CD4-positive, alpha-beta T cell (primary cell): Measurements from ENCODE around the gene WDR75. TPM values are rescaled to one million over a fixed set of nuclear protein-coding genes. Genes with fewer than 3 reads are reported as not detected.
A peak's percentile ranks its signal among the peaks of the same experiment; 100 is the strongest.

ENCODE experiments used
- ATAC-seq: fragments of 200-7000 bp; cut with Tn5 transposase; one replicate; pipeline ENCODE4 v1.10.0; 2022; ENCODE audit warnings: mild to moderate bottlenecking; ENCODE audit not compliant: poor library complexity
- CTCF ChIA-PET: fragments of 350-600 bp; sonication (Branson Sonifier 250); formaldehyde crosslinking; loops from one replicate; lab custom pipeline; 2021; ENCODE audit warnings: antibody characterized with exemption, inconsistent platforms; lab: Charles Lee
- POLR2A ChIA-PET: fragments of 350-600 bp; sonication (Branson Sonifier 250); formaldehyde crosslinking; loops from one replicate; lab custom pipeline; 2021; ENCODE audit warnings: antibody characterized with exemption, inconsistent platforms; lab: Charles Lee
- DNase-seq, 14 experiments: peaks; one replicate each; pipeline ENCODE4 v3.0.0-alpha.2; 2013 to 2020; ENCODE audit warnings: mixed read lengths in 2 of 14
- H3K27ac ChIP-seq, 2 donors: one replicate each; pipeline versions ENCODE4 v1.5.1 to v1.7.0; 2013; ENCODE audit warnings: low read length in 2 of 2, low read depth in 1 of 2, mild to moderate bottlenecking in 1 of 2
- H3K27me3 ChIP-seq, 2 experiments: 1 replicate in 1 of 2; 2 replicates in 1 of 2; pipeline versions ENCODE4 v1.6.1 to v1.7.0; 2013; ENCODE audit warnings: low read length in 2 of 2, control low read depth in 1 of 2, mild to moderate bottlenecking in 1 of 2, moderate library complexity in 1 of 2; ENCODE audit not compliant: insufficient read depth in 2 of 2, control insufficient read depth in 1 of 2
- H3K36me3 ChIP-seq: one replicate; pipeline ENCODE4 v1.6.1; 2013; ENCODE audit warnings: low read length, control low read depth; ENCODE audit not compliant: insufficient read depth
- H3K4me1 ChIP-seq: one replicate; pipeline ENCODE4 v1.6.1; 2013; ENCODE audit warnings: low read length, control low read depth; ENCODE audit not compliant: insufficient read depth
- H3K4me3 ChIP-seq: one replicate; pipeline ENCODE4 v1.5.1; 2013; ENCODE audit warnings: mild to moderate bottlenecking, low read length, moderate library complexity
- H3K9me3 ChIP-seq, 2 experiments: 1 replicate in 1 of 2; 2 replicates in 1 of 2; pipeline versions ENCODE4 v1.6.1 to v1.7.0; 2013; ENCODE audit warnings: low read length in 2 of 2, mild to moderate bottlenecking in 2 of 2, control low read depth in 1 of 2, moderate library complexity in 1 of 2; ENCODE audit not compliant: control insufficient read depth in 1 of 2, insufficient read depth in 1 of 2
- H3K27ac Mint-ChIP-seq: one replicate; pipeline ENCODE4 v1.8.0; 2020; ENCODE audit warnings: mixed read lengths
- H3K27me3 Mint-ChIP-seq: one replicate; pipeline ENCODE4 v1.8.0; 2021; ENCODE audit warnings: mixed read lengths
- H3K36me3 Mint-ChIP-seq: one replicate; pipeline ENCODE4 v1.8.0; 2021; ENCODE audit warnings: low read depth, mixed read lengths
- H3K4me1 Mint-ChIP-seq: one replicate; pipeline ENCODE4 v1.8.0; 2021; ENCODE audit warnings: low read depth, mixed read lengths
- H3K4me3 Mint-ChIP-seq: one replicate; pipeline ENCODE4 v1.8.0; 2020; ENCODE audit warnings: mild to moderate bottlenecking, mixed read lengths
- H3K9me3 Mint-ChIP-seq: one replicate; pipeline ENCODE4 v1.8.0; 2020; ENCODE audit warnings: mixed read lengths
- CTCF ChIP-seq: fragments of 200-600 bp; IDR thresholded peaks from one replicate; pipeline ENCODE4 v1.8.0; 2022; ENCODE audit warnings: antibody characterized with exemption, mild to moderate bottlenecking
- intact Hi-C, 2 experiments: fragments of 100-400 bp; cut with DNase I in 1 of 2; cut with micrococcal nuclease in 1 of 2; formaldehyde crosslinking; loops; one replicate each; pipeline versions ENCODE4 v1.15.1 to v1.9.0; 2023 to 2025; cut with DNase I, micrococcal nuclease
- total RNA-seq, 174 experiments: library from RNA in 2 of 174; stranded (reverse) in 2 of 174; gene quantifications; one replicate each; pipeline ENCODE4 v1.2.3 and lab custom pipeline; 2021 to 2026

WDR75 gene
- total RNA-seq, 2 experiments from 2014 or later = 38.1 to 45.3 TPM

GRCh38 chr2:189465478-189465877 lies 24.2 kb downstream of the WDR75 start:
- H3K27me3 ChIP-seq = no peaks in the 10 kb centered on the region
- intact Hi-C loops = loop anchor here (5.0 to 10.0 kb wide), 2 partner anchors 167 to 299 kb away; partner anchors contain the start of gene OSGEPL1 (in 1 of the 2)
- no peak for TF ChIP-seq CTCF
- ATAC-seq = no peak
- Mint-ChIP-seq H3K9me3 (no peaks in the 10 kb centered on the region), H3K27me3 (no peaks in the 10 kb centered on the region), H3K36me3 (peaks cover 98% of the 10 kb centered on the region), H3K27ac (no peak overlapping the region), H3K4me3 (no peak overlapping the region), H3K4me1 (no peaks in the 10 kb centered on the region)
- no peaks in the 10 kb centered on the region for H3K9me3 ChIP-seq
- ChIA-PET POLR2A (no interaction called here), CTCF (interaction anchor here (0.9 to 1.1 kb wide), 2 partner anchors 9 to 17 kb away, joined by 3 read pairs; no protein-coding TSS in a partner anchor)
- no peak overlapping the region for H3K27ac ChIP-seq
- peaks cover 97% of the 10 kb centered on the region for H3K36me3 ChIP-seq
- DNase-seq = no peak
- no peak overlapping the region for H3K4me3 ChIP-seq
- H3K4me1 ChIP-seq = no peaks in the 10 kb centered on the region

GRCh38 chr2:189466046-189466445 lies 24.8 kb downstream of the WDR75 start:
- ChIA-PET POLR2A (no interaction called here), CTCF (interaction anchor here (1.1 kb wide), 1 partner anchor 16 kb away, joined by 3 read pairs; no protein-coding TSS in a partner anchor)
- intact Hi-C loops = loop anchor here (5.0 to 10.0 kb wide), 2 partner anchors 166 to 299 kb away; partner anchors contain the start of gene OSGEPL1 (in 1 of the 2)
- TF ChIP-seq CTCF = no peak
- H3K9me3 ChIP-seq = no peaks in the 10 kb centered on the region
- ATAC-seq (no peak), DNase-seq (no peak)
- H3K4me1 ChIP-seq = no peaks in the 10 kb centered on the region
- Mint-ChIP-seq H3K27ac (peak overlapping the region; percentile 20), H3K36me3 (peaks cover 98% of the 10 kb centered on the region), H3K9me3 (no peaks in the 10 kb centered on the region), H3K27me3 (no peaks in the 10 kb centered on the region), H3K4me1 (no peaks in the 10 kb centered on the region), H3K4me3 (no peak overlapping the region)
- H3K27me3 ChIP-seq = no peaks in the 10 kb centered on the region
- no peak overlapping the region for H3K4me3 ChIP-seq
- H3K36me3 ChIP-seq = peaks cover 96% of the 10 kb centered on the region
- H3K27ac ChIP-seq = no peak overlapping the region

GRCh38 chr2:189466656-189467055 lies 25.4 kb downstream of the WDR75 start:
- POLR2A ChIA-PET = no interaction called here
- Histone ChIP-seq H3K27ac (no peak overlapping the region), H3K9me3 (no peaks in the 10 kb centered on the region), H3K4me1 (no peaks in the 10 kb centered on the region), H3K36me3 (peaks cover 98% of the 10 kb centered on the region), H3K27me3 (no peaks in the 10 kb centered on the region), H3K4me3 (no peak overlapping the region)
- Mint-ChIP-seq H3K27me3 (no peaks in the 10 kb centered on the region), H3K4me1 (no peaks in the 10 kb centered on the region), H3K36me3 (peaks cover 99% of the 10 kb centered on the region), H3K9me3 (no peaks in the 10 kb centered on the region), H3K27ac (peak overlapping the region; percentile 20), H3K4me3 (no peak overlapping the region)
- peak; percentile 20 for TF ChIP-seq CTCF
- DNase-seq (peak in 3 of 14 experiments; percentile 34 to 44 (median 34)), ATAC-seq (no peak)
- intact Hi-C loops = loop anchor here (5.0 to 10.0 kb wide), 2 partner anchors 166 to 298 kb away; partner anchors contain the start of gene OSGEPL1 (in 1 of the 2)
- CTCF ChIA-PET = interaction anchor here (1.1 kb wide), 1 partner anchor 16 kb away, joined by 3 read pairs; no protein-coding TSS in a partner anchor
